GM21576 (cell line): ENCODE measurements around the gene GP2.

Experiments used
- ATAC-seq: cut with Tn5 transposase; IDR thresholded peaks from one replicate; pipeline ENCODE4 v1.9.1; 2021; ENCODE audit warnings: mild to moderate bottlenecking, moderate library complexity; ENCODE audit not compliant: unreplicated experiment

Gene GP2

GRCh38 chr16:20327444-20328041 is at the start of gene GP2:
GP2 (minus strand) TSS chr16:20327513; CDS start chr16:20326431, 1,082 bp downstream.
- ATAC-seq: no peak

GRCh38 chr16:20372701-20373100 is 45.4 kb upstream of the GP2 start:
- no peak for ATAC-seq

DNA sequence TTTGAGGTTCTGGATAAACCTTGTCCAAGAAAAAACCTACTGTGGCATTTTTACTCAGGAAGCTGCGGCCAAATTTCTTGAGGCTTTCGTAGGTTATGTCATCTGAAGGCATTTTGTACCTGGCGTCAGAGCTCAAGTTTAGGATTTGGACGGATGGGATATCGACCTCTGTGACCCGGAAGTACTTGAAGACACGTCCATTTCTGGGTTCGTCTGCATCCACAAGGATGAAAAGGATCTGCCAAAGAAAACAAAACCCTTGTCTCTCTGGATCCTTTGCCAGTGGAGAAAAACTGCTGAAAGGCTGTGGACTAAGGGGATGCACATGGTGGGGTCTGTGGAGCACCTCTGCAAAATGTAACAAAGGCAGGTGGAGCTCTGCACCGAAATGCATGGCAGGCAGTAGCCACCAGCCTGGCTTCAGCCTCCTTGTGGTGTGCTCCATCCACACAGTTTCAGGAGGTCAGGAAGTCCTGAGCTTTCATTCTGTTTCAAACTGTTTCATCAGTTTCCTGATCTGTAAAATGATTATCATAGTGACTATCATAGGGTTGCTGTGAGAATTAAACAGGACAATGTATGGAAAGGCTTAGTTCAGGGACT is 42.2 kb upstream of the GP2 start:
- ATAC-seq: no peak

- no peak for ATAC-seq
Observed at GRCh38 chr16:20364051-20364450, 36.7 kb upstream of the GP2 start.

GRCh38 chr16:20363191-20363590 is 35.9 kb upstream of the GP2 start:
- no peak for ATAC-seq

GRCh38 chr16:20359997-20360396 is 32.7 kb upstream of the GP2 start:
- no peak for ATAC-seq

DNA sequence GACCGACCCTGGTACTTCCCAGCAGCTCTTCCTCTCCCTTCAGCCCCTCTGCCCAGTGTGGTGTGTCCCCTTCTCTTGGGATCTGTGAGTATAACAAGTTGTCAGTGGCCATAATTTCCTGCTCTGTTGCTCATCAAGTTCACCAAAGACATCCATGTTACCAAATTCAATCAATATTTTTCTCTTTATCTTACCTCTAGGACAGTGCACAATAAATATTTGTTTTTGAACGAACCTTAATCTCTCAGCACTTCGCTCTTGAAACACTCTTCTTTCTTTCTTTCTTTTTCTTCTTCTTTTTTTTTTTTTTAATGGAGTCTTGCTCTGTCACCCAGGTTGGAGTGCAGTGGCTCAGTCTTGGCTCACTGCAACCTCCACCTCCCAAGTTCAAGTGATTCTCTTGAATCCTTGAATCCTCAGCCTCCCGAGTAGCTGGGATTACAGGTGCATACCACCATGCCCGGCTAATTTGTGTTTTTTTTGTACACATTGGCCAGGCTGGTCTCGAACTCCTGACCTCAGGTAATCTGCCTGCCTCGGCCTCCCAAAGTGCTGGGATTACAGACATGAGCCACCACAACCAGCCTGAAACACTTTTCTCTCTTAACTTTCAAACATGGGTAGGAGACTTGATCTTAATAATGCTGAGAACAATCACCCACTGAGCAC is 27.9 kb upstream of the GP2 start:
- no peak for ATAC-seq

GRCh38 chr16:20353379-20353778 is 26.1 kb upstream of the GP2 start:
- no peak for ATAC-seq

GRCh38 chr16:20352615-20353014 is 25.3 kb upstream of the GP2 start, which contains the start of gene UMOD:
UMOD (minus strand) TSS chr16:20352715; CDS start chr16:20350737, 1,978 bp downstream.
- no peak for ATAC-seq

GRCh38 chr16:20349615-20350014 is 22.3 kb upstream of the GP2 start:
- ATAC-seq: no peak

GRCh38 chr16:20348365-20349185 is 21.3 kb upstream of the GP2 start:
- no peak for ATAC-seq

DNA sequence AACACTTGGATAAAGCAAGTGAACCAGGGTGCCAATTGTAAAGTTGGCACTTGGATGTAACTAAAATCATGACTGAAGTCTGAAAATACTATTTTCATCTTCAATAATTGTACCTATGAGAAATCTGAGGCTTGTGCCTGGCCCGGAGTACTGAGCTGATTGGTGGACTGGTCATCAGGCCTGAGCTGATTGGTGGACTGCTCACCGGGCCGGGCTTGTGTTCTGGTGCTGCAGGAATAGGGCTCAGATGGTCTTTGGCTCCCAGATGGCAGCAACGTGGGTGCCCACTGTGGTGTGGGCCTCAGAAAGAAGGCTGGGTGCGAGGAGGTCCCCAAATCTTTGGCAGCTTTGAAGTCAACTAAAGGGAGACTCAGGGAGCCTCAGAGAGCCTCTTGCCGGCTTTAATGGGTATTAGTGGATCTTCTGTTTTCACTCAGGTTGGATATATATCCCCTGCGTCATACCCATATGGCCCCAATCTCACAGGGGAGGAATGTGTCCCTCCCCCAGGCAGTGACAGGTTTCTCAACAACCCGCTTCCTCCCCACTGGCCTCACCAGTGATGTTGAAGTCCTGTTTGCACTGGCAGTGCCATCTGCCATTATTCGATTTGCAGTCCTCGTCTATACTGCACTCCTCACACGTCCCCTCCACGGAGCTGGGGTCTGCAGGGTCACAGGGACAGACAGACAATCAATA is 20.5 kb upstream of the GP2 start:
- no peak for ATAC-seq

GRCh38 chr16:20344611-20345010 is 17.3 kb upstream of the GP2 start:
- no peak for ATAC-seq

- no peak for ATAC-seq
Observed at GRCh38 chr16:20339744-20340143, 12.4 kb upstream of the GP2 start.

DNA sequence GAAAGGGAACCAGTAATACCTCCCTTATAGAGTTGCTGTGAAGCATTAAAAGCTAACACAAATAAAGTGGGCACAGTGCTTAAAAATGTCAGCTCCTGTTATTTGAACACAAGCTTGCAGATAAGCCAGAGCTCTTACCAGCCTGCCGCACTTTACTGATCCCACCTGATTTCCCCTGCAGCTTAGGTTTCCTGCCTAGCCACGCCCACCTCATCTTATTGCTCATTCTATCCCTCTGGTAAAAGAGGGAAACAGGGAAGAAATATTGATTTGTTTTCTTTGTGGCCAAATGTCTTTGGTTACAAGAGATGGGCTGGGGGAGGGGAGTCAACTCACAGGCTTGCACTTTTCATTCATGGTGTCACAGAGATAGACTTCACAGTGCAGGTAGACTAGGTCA is 9.6 kb upstream of the GP2 start:
- ATAC-seq: no peak

DNA sequence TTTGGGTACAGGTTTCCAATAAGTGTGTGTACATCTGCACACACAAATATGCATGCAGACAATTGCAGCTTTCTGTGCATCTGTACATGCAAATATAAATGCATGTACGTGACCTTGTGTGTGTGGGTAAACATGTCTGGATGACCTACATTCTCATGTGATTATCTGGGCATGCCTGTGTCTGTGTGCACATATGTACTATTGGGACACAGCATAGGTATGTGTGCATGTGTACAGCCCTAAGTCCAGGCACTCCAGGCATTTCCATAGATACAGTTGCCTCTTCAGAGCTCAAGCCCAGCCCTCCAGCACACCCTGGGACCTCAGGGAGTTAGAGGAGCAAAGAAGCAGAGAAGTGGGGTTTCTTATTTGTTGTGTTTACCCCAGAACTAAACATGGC is 7.1 kb upstream of the GP2 start:
- no peak for ATAC-seq

DNA sequence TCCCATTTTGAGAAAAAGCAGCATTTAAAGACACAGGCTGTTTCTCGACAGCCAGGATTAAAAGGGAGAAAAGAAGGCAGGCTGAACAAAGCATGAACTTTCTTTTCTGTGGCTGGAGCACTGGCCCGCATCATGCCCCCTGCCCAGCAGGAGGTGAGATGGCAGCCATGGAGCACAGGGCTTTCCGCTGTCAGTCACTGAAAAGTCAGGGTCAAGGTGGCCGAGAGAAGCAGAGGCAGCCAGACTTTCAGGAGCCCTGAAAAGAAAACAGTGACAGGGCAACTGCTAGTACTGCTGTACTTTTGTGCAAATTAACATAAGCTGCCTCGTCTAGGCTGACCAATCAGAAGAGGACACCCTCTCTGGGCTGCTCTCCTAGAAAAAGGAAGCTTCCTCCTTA is 5.8 kb upstream of the GP2 start:
- ATAC-seq: no peak

GRCh38 chr16:20332411-20332810 is 5.1 kb upstream of the GP2 start:
- no peak for ATAC-seq

DNA sequence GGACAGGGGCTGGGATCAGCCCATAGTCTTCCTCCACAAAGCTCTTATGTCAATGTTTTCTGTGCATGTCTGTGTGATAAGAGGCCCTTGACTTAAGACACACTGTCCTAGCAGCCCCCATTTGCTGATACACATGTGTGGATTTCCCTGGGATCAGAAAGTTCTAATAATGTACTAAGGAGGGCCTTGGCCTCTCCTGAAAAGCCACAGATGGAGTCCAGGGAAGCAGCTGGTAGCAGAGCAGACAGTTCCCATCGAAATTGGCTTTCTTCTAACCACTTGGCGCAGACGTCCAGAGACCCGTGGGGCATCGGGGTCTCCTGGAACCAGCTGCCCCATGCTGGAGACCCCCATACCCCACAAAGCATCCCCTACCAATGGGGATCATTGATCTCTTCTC is 4.3 kb upstream of the GP2 start:
- no peak for ATAC-seq

DNA sequence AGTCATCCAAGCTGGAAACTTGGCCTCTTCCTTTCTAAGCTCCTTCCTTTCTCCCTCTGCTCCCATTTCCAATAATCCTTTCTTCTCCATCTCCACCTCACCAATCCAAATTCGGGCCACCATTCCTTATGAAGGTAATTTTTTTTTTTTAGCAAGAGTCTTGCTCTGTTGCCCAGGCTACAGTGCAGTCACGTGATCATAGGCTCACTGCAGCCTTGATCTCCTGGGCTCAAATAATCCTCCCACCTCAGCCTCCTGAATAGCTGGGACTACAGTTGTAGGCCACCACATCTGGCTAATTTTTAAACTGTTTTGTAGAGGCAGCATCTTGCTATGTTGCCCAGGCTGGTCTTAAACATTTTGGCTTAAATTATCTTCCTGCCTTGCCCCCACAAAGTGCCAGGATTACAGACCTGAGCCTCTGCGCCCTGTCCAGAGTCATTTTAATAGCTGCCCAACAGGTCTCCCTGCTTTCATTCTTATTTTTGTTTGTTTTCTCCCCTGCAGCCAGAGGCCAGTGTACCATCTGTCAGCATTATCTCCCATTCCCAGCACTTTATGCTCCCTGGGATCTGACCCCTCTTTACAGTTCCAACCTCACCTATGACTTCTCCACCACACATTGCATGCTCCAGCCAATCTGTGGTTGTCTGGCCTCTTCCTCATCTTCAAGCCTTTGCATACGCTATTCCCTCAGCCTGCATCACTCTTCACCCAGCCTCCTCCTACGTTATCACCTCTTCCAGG is 2.3 kb upstream of the GP2 start:
- ATAC-seq: no peak
